Inflammatory macrophage treated with lipopolysaccharide for 4 hours (primary cell): ENCODE results near the gene OTUD7B.
A peak's percentile ranks its signal among the peaks of the same experiment; 100 is the strongest.
"Not testable (repeated sequence)": the region's sequence is repeated elsewhere in the genome, so short reads cannot be mapped to it uniquely, and the experiment has no call there.

Experiments
- DNase-seq: peaks from one replicate; pipeline ENCODE4 v3.0.0-alpha.2; 2020

The OTUD7B gene

GRCh38 chr1:149942885-149943284 lies 67.6 kb downstream of the OTUD7B start:
- no peak for DNase-seq

- no peak for DNase-seq
These were observed 68.3 kb downstream of the OTUD7B start for GRCh38 chr1:149942207-149942606.

GRCh38 chr1:149940427-149940826 lies 70.1 kb downstream of the OTUD7B start:
- DNase-seq = no peak

GRCh38 chr1:149938668-149939003 lies 71.9 kb downstream of the OTUD7B start:
- DNase-seq = not testable (repeated sequence)

- peak; percentile 52 for DNase-seq
These were observed 72.8 kb downstream of the OTUD7B start for GRCh38 chr1:149937759-149938158.

- DNase-seq = peak; percentile 71
These were observed 73.4 kb downstream of the OTUD7B start for GRCh38 chr1:149936992-149937705.

- DNase-seq = no peak
These were observed 74.1 kb downstream of the OTUD7B start, which contains the start of gene MTMR11 for GRCh38 chr1:149936170-149936991. TSS of gene MTMR11 (minus strand) at chr1:149936879. CDS start at chr1:149936647, 232 bp downstream.

- DNase-seq = no peak
These were observed 76.2 kb downstream of the OTUD7B start for GRCh38 chr1:149934356-149934755.

GRCh38 chr1:149933208-149933607 lies 77.3 kb downstream of the OTUD7B start:
- DNase-seq = no peak

GRCh38 chr1:149932474-149932873 lies 78.1 kb downstream of the OTUD7B start:
- no peak for DNase-seq

- peak; percentile 82 for DNase-seq
These were observed 79.2 kb downstream of the OTUD7B start for GRCh38 chr1:149931212-149931790.

GRCh38 chr1:149929856-149930255 lies 80.7 kb downstream of the OTUD7B start:
- DNase-seq = peak; percentile 34

GRCh38 chr1:149928401-149928724 lies 82.2 kb downstream of the OTUD7B start:
- no peak for DNase-seq

- peak; percentile 98 for DNase-seq
These were observed 82.7 kb downstream of the OTUD7B start, which contains the start of gene SF3B4 for GRCh38 chr1:149927563-149928400. TSS of gene SF3B4 (minus strand) at chr1:149927803. CDS start at chr1:149927759, 44 bp downstream.

GRCh38 chr1:149927056-149927562 lies 83.4 kb downstream of the OTUD7B start:
- no peak for DNase-seq

- DNase-seq = no peak
These were observed 84.2 kb downstream of the OTUD7B start for GRCh38 chr1:149926296-149926695.

GRCh38 chr1:149925751-149926150 lies 84.8 kb downstream of the OTUD7B start:
- DNase-seq = no peak

- DNase-seq = no peak
These were observed 85.2 kb downstream of the OTUD7B start for GRCh38 chr1:149925345-149925744.

- DNase-seq = no peak
These were observed 86.9 kb downstream of the OTUD7B start for GRCh38 chr1:149923626-149924025.

- no peak for DNase-seq
These were observed 92.9 kb downstream of the OTUD7B start, which contains the start of gene SV2A for GRCh38 chr1:149917571-149918144. TSS of gene SV2A (minus strand) at chr1:149917844. CDS start at chr1:149913840, 4,004 bp downstream.

- DNase-seq = no peak
These were observed 93.7 kb downstream of the OTUD7B start for GRCh38 chr1:149916898-149917252.

GRCh38 chr1:149916193-149916897 lies 94.2 kb downstream of the OTUD7B start:
- no peak for DNase-seq
